Measurements from ENCODE around the gene MAP3K14.

The MAP3K14 gene

GRCh38 chr17:45316434-45317110, at the start of gene MAP3K14:
MAP3K14 (minus strand) TSS chr17:45317020; CDS start chr17:45290745, 26,275 bp downstream.
- DNase-seq (ENCODE audit: extremely low read depth, low read depth) = no peak
- no peak for TF ChIP-seq CTCF (IDR thresholded peaks at IDR 0.05; ENCODE audit: low read depth, low read length, missing control alignments)
- peak within 1 kb of the TSS; percentile 83 for H3K4me3 ChIP-seq (replicated peaks; ENCODE audit: low read depth, low read length)

GRCh38 chr17:45366049-45366448, 49.2 kb upstream of the MAP3K14 start:
- no peak overlapping the region for H3K4me3 ChIP-seq (replicated peaks; ENCODE audit: low read depth, low read length)
- no peak for TF ChIP-seq CTCF (IDR thresholded peaks at IDR 0.05; ENCODE audit: low read depth, low read length, missing control alignments)
- no peak for DNase-seq (ENCODE audit: extremely low read depth, low read depth)

GRCh38 chr17:45364531-45365390, 47.9 kb upstream of the MAP3K14 start:
- DNase-seq (ENCODE audit: extremely low read depth, low read depth) = no peak
- H3K4me3 ChIP-seq (replicated peaks; ENCODE audit: low read depth, low read length) = no peak overlapping the region
- no peak for TF ChIP-seq CTCF (IDR thresholded peaks at IDR 0.05; ENCODE audit: low read depth, low read length, missing control alignments)

- no peak for DNase-seq (ENCODE audit: extremely low read depth, low read depth)
- H3K4me3 ChIP-seq (replicated peaks; ENCODE audit: low read depth, low read length) = no peak overlapping the region
- no peak for TF ChIP-seq CTCF (IDR thresholded peaks at IDR 0.05; ENCODE audit: low read depth, low read length, missing control alignments)
Measured at GRCh38 chr17:45363498-45363897, 46.7 kb upstream of the MAP3K14 start.

- no peak for DNase-seq (ENCODE audit: extremely low read depth, low read depth)
- TF ChIP-seq CTCF (IDR thresholded peaks at IDR 0.05; ENCODE audit: low read depth, low read length, missing control alignments) = no peak
- H3K4me3 ChIP-seq (replicated peaks; ENCODE audit: low read depth, low read length) = no peak overlapping the region
Measured at GRCh38 chr17:45361976-45362375, 45.2 kb upstream of the MAP3K14 start.

GRCh38 chr17:45361451-45361850, 44.6 kb upstream of the MAP3K14 start:
- DNase-seq (ENCODE audit: extremely low read depth, low read depth) = no peak
- TF ChIP-seq CTCF (IDR thresholded peaks at IDR 0.05; ENCODE audit: low read depth, low read length, missing control alignments) = no peak
- no peak overlapping the region for H3K4me3 ChIP-seq (replicated peaks; ENCODE audit: low read depth, low read length)
